CD4-positive, CD25-positive, alpha-beta regulatory T cell (primary cell): Measurements from ENCODE around the gene GAS2L1. TPM values are rescaled to one million over a fixed set of nuclear protein-coding genes. Genes with fewer than 3 reads are reported as not detected.
A peak's percentile ranks its signal among the peaks of the same experiment; 100 is the strongest.

Experiments used
- ATAC-seq, 2 donors: fragments of 150-1000 bp; cut with Tn5 transposase; one replicate each; pipeline ENCODE4 v1.10.0; 2021; ENCODE audit warnings: low read depth in 2 of 2, moderate number of reproducible peaks in 2 of 2, moderate library complexity in 1 of 2
- DNase-seq, 3 donors: peaks; one replicate each; pipeline versions ENCODE4 v3.0.0 to v3.0.0-alpha.2; 2012 to 2022; ENCODE audit warnings: mixed read lengths in 1 of 3
- H3K27ac ChIP-seq: one replicate; pipeline ENCODE4 v1.7.0; 2013; ENCODE audit warnings: mild to moderate bottlenecking, low read length; ENCODE audit not compliant: insufficient read depth, poor library complexity, severe bottlenecking
- H3K27me3 ChIP-seq: one replicate; pipeline ENCODE4 v1.7.0; 2013; ENCODE audit warnings: low read length; ENCODE audit not compliant: control insufficient read depth, insufficient read depth
- H3K36me3 ChIP-seq: one replicate; pipeline ENCODE4 v1.7.0; 2013; ENCODE audit warnings: mild to moderate bottlenecking, low read length, moderate library complexity; ENCODE audit not compliant: control insufficient read depth, insufficient read depth
- H3K4me1 ChIP-seq: 2 replicates; pipeline ENCODE4 v1.7.0; 2013; ENCODE audit warnings: mild to moderate bottlenecking, low read length; ENCODE audit not compliant: insufficient read depth, control insufficient read depth, poor library complexity, severe bottlenecking
- H3K4me3 ChIP-seq: one replicate; pipeline ENCODE4 v1.7.0; 2013; ENCODE audit warnings: low read depth, mild to moderate bottlenecking, low read length, moderate library complexity
- H3K9me3 ChIP-seq, 2 experiments: 1 replicate in 1 of 2; 2 replicates in 1 of 2; pipeline ENCODE4 v1.7.0; 2013; ENCODE audit warnings: low read length in 2 of 2, mild to moderate bottlenecking in 1 of 2, moderate library complexity in 1 of 2; ENCODE audit not compliant: control insufficient read depth in 2 of 2
- H3K27ac Mint-ChIP-seq, 3 donors: one replicate each; pipeline ENCODE4 v1.8.0; 2020 to 2022; ENCODE audit warnings: mild to moderate bottlenecking in 3 of 3, mixed read lengths in 3 of 3, moderate library complexity in 2 of 3
- H3K27me3 Mint-ChIP-seq: one replicate; pipeline ENCODE4 v1.8.0; 2022; ENCODE audit warnings: mild to moderate bottlenecking, mixed read lengths
- H3K36me3 Mint-ChIP-seq: one replicate; pipeline ENCODE4 v1.8.0; 2020; ENCODE audit warnings: mixed read lengths
- H3K4me1 Mint-ChIP-seq, 4 donors: one replicate each; pipeline ENCODE4 v1.8.0; 2020 to 2022; ENCODE audit warnings: mixed read lengths in 4 of 4, mild to moderate bottlenecking in 1 of 4
- H3K4me3 Mint-ChIP-seq, 4 donors: one replicate each; pipeline ENCODE4 v1.8.0; 2020 to 2022; ENCODE audit warnings: mild to moderate bottlenecking in 4 of 4, mixed read lengths in 4 of 4, moderate library complexity in 3 of 4
- H3K9me3 Mint-ChIP-seq, 7 donors: one replicate each; pipeline ENCODE4 v1.8.0; 2020 to 2022; ENCODE audit warnings: mixed read lengths in 7 of 7, mild to moderate bottlenecking in 3 of 7, moderate library complexity in 2 of 7
- polyA plus RNA-seq, 4 donors: library from polyadenylated mRNA; unstranded; fragments of 300-500 nt; fragmentation: Illumina TruSeq; gene quantifications; one replicate each; pipeline ENCODE4 v1.2.3, GENCODE V29; 2021
- total RNA-seq: library from RNA; stranded (reverse); gene quantifications from one replicate; pipeline ENCODE4 v1.2.3, GENCODE V29; 2022

GAS2L1 gene
- total and polyA plus RNA-seq, 5 donors from 2014 or later, result 0.22 to 1.8 TPM; not detected in 3

- peaks cover 66% of the 10 kb centered on the region for H3K4me1 ChIP-seq
- H3K4me3 ChIP-seq, result peak overlapping the region; percentile 83
- Mint-ChIP-seq H3K9me3 (peaks cover 0 to 2% (median 0%) of the 10 kb centered on the region in 7 donors), H3K27me3 (peaks cover 4% of the 10 kb centered on the region), H3K36me3 (peaks cover 39% of the 10 kb centered on the region), H3K4me3 (peak overlapping the region; percentile 96 to 99 (median 96)), H3K4me1 (peaks cover 31 to 79% (median 66%) of the 10 kb centered on the region in 4 donors), H3K27ac (peak overlapping the region; percentile 63 to 100 (median 97))
- peak in 1 of 3 donors; percentile 35 for DNase-seq
- H3K9me3 ChIP-seq, result no peaks in the 10 kb centered on the region
- peak overlapping the region; percentile 34 for H3K27ac ChIP-seq
- no peak for ATAC-seq
- H3K36me3 ChIP-seq, result peaks cover 34% of the 10 kb centered on the region
- H3K27me3 ChIP-seq, result no peaks in the 10 kb centered on the region
Observed at GRCh38 chr22:29269731-29270474, 36.5 kb upstream of the GAS2L1 start.

- peaks cover 68% of the 10 kb centered on the region for H3K4me1 ChIP-seq
Observed at GRCh38 chr22:29270475-29271271, 35.8 kb upstream of the GAS2L1 start.

GRCh38 chr22:29272624-29273023 is 33.8 kb upstream of the GAS2L1 start:
- H3K9me3 ChIP-seq, result no peaks in the 10 kb centered on the region
- peaks cover 4% of the 10 kb centered on the region for H3K27me3 Mint-ChIP-seq
- H3K27ac ChIP-seq, result no peak overlapping the region
- H3K4me1 ChIP-seq, result peaks cover 58% of the 10 kb centered on the region
- ATAC-seq (no peak), DNase-seq (no peak)
- H3K4me3 ChIP-seq, result peak overlapping the region; percentile 83
- peaks cover 50 to 87% (median 72%) of the 10 kb centered on the region in 4 donors for H3K4me1 Mint-ChIP-seq
- peaks cover 49% of the 10 kb centered on the region for H3K36me3 Mint-ChIP-seq
- H3K36me3 ChIP-seq, result peaks cover 60% of the 10 kb centered on the region
- no peaks in the 10 kb centered on the region for H3K27me3 ChIP-seq
- H3K9me3 Mint-ChIP-seq, result peaks cover 0 to 2% (median 0%) of the 10 kb centered on the region in 7 donors
- no peak overlapping the region for H3K27ac Mint-ChIP-seq
- H3K4me3 Mint-ChIP-seq, result peak overlapping the region; percentile 12 to 99 (median 96)

More at GRCh38 chr22:29270475-29271271, 35.8 kb upstream of the GAS2L1 start:
- Mint-ChIP-seq H3K27me3 (peaks cover 4% of the 10 kb centered on the region), H3K4me3 (peak overlapping the region; percentile 96 to 99 (median 96)), H3K36me3 (peaks cover 41% of the 10 kb centered on the region), H3K27ac (peak overlapping the region; percentile 26 to 100 (median 76)), H3K4me1 (peaks cover 39 to 86% (median 71%) of the 10 kb centered on the region in 4 donors), H3K9me3 (peaks cover 0 to 2% (median 0%) of the 10 kb centered on the region in 7 donors)
- no peaks in the 10 kb centered on the region for H3K9me3 ChIP-seq
- H3K36me3 ChIP-seq, result peaks cover 42% of the 10 kb centered on the region
- H3K4me3 ChIP-seq, result peak overlapping the region; percentile 83
- H3K27me3 ChIP-seq, result no peaks in the 10 kb centered on the region
- no peak for ATAC-seq
- DNase-seq, result peak in 1 of 3 donors; percentile 7
- no peak overlapping the region for H3K27ac ChIP-seq

- Histone ChIP-seq H3K36me3 (peaks cover 83% of the 10 kb centered on the region), H3K4me3 (no peak overlapping the region), H3K27ac (no peak overlapping the region), H3K9me3 (no peaks in the 10 kb centered on the region), H3K27me3 (no peaks in the 10 kb centered on the region), H3K4me1 (peaks cover 45% of the 10 kb centered on the region)
- H3K27ac Mint-ChIP-seq, result no peak overlapping the region
- H3K4me1 Mint-ChIP-seq, result peaks cover 54 to 88% (median 70%) of the 10 kb centered on the region in 4 donors
- H3K9me3 Mint-ChIP-seq, result no peaks in the 10 kb centered on the region
- no peaks in the 10 kb centered on the region for H3K27me3 Mint-ChIP-seq
- peak overlapping the region in 1 of 4 donors; percentile 70 for H3K4me3 Mint-ChIP-seq
- H3K36me3 Mint-ChIP-seq, result peaks cover 58% of the 10 kb centered on the region
- DNase-seq (no peak), ATAC-seq (no peak)
Observed at GRCh38 chr22:29275167-29275566, 31.3 kb upstream of the GAS2L1 start.

- H3K27me3 Mint-ChIP-seq, result no peaks in the 10 kb centered on the region
- peak overlapping the region in 1 of 4 donors; percentile 70 for H3K4me3 Mint-ChIP-seq
Observed at GRCh38 chr22:29275819-29276565, 30.5 kb upstream of the GAS2L1 start.

GRCh38 chr22:29277927-29278326 is 28.5 kb upstream of the GAS2L1 start:
- Mint-ChIP-seq H3K9me3 (peaks cover 0 to 2% (median 0%) of the 10 kb centered on the region in 7 donors), H3K4me1 (peaks cover 44 to 63% (median 49%) of the 10 kb centered on the region in 4 donors), H3K36me3 (peaks cover 52% of the 10 kb centered on the region), H3K4me3 (peak overlapping the region in 1 of 4 donors; percentile 32), H3K27ac (peak overlapping the region in 1 of 3 donors; percentile 67), H3K27me3 (no peaks in the 10 kb centered on the region)
- ATAC-seq (no peak), DNase-seq (no peak)
- Histone ChIP-seq H3K9me3 (no peaks in the 10 kb centered on the region), H3K4me1 (peaks cover 21% of the 10 kb centered on the region), H3K4me3 (no peak overlapping the region), H3K36me3 (peaks cover 90% of the 10 kb centered on the region), H3K27ac (no peak overlapping the region), H3K27me3 (no peaks in the 10 kb centered on the region)

More at GRCh38 chr22:29275819-29276565, 30.5 kb upstream of the GAS2L1 start:
- Mint-ChIP-seq H3K4me1 (peaks cover 49 to 80% (median 64%) of the 10 kb centered on the region in 4 donors), H3K27ac (peak overlapping the region in 1 of 3 donors; percentile 18), H3K36me3 (peaks cover 55% of the 10 kb centered on the region), H3K9me3 (peaks cover 0 to under 1% (median 0%) of the 10 kb centered on the region in 7 donors)
- ATAC-seq (no peak), DNase-seq (no peak)
- Histone ChIP-seq H3K36me3 (peaks cover 89% of the 10 kb centered on the region), H3K27ac (no peak overlapping the region), H3K27me3 (no peaks in the 10 kb centered on the region), H3K9me3 (no peaks in the 10 kb centered on the region), H3K4me3 (no peak overlapping the region), H3K4me1 (peaks cover 37% of the 10 kb centered on the region)

GRCh38 chr22:29284196-29284595 is 22.3 kb upstream of the GAS2L1 start:
- Mint-ChIP-seq H3K4me3 (no peak overlapping the region), H3K27ac (peak overlapping the region in 1 of 3 donors; percentile 4), H3K27me3 (no peaks in the 10 kb centered on the region)

More at GRCh38 chr22:29284196-29284595, 22.3 kb upstream of the GAS2L1 start:
- no peak overlapping the region for H3K27ac ChIP-seq
- DNase-seq (no peak), ATAC-seq (no peak)
- H3K4me3 ChIP-seq, result no peak overlapping the region
- H3K36me3 ChIP-seq, result peaks cover 87% of the 10 kb centered on the region
- no peaks in the 10 kb centered on the region for H3K27me3 ChIP-seq
- Mint-ChIP-seq H3K4me1 (peaks cover 14 to 38% (median 25%) of the 10 kb centered on the region in 4 donors), H3K36me3 (peaks cover 56% of the 10 kb centered on the region), H3K9me3 (peaks cover 0 to 2% (median 0%) of the 10 kb centered on the region in 7 donors)
- H3K9me3 ChIP-seq, result no peaks in the 10 kb centered on the region
- H3K4me1 ChIP-seq, result no peaks in the 10 kb centered on the region
